ENCODE data around the gene DESI1.

- TF ChIP-seq, protein P1, sequence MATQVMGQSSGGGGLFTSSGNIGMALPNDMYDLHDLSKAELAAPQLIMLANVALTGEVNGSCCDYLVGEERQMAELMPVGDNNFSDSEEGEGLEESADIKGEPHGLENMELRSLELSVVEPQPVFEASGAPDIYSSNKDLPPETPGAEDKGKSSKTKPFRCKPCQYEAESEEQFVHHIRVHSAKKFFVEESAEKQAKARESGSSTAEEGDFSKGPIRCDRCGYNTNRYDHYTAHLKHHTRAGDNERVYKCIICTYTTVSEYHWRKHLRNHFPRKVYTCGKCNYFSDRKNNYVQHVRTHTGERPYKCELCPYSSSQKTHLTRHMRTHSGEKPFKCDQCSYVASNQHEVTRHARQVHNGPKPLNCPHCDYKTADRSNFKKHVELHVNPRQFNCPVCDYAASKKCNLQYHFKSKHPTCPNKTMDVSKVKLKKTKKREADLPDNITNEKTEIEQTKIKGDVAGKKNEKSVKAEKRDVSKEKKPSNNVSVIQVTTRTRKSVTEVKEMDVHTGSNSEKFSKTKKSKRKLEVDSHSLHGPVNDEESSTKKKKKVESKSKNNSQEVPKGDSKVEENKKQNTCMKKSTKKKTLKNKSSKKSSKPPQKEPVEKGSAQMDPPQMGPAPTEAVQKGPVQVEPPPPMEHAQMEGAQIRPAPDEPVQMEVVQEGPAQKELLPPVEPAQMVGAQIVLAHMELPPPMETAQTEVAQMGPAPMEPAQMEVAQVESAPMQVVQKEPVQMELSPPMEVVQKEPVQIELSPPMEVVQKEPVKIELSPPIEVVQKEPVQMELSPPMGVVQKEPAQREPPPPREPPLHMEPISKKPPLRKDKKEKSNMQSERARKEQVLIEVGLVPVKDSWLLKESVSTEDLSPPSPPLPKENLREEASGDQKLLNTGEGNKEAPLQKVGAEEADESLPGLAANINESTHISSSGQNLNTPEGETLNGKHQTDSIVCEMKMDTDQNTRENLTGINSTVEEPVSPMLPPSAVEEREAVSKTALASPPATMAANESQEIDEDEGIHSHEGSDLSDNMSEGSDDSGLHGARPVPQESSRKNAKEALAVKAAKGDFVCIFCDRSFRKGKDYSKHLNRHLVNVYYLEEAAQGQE (tag by site-specific recombination; IDR thresholded peaks at IDR 0.05) = no peak
- TF ChIP-seq TRIM28 (IDR thresholded peaks at IDR 0.05; ENCODE audit: borderline replicate concordance, low read length) = no peak
- TF ChIP-seq ZNF629 (tag by site-specific recombination; IDR thresholded peaks at IDR 0.05) = no peak
- TF ChIP-seq, protein P2, sequence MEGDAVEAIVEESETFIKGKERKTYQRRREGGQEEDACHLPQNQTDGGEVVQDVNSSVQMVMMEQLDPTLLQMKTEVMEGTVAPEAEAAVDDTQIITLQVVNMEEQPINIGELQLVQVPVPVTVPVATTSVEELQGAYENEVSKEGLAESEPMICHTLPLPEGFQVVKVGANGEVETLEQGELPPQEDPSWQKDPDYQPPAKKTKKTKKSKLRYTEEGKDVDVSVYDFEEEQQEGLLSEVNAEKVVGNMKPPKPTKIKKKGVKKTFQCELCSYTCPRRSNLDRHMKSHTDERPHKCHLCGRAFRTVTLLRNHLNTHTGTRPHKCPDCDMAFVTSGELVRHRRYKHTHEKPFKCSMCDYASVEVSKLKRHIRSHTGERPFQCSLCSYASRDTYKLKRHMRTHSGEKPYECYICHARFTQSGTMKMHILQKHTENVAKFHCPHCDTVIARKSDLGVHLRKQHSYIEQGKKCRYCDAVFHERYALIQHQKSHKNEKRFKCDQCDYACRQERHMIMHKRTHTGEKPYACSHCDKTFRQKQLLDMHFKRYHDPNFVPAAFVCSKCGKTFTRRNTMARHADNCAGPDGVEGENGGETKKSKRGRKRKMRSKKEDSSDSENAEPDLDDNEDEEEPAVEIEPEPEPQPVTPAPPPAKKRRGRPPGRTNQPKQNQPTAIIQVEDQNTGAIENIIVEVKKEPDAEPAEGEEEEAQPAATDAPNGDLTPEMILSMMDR (tag by site-specific recombination; IDR thresholded peaks at IDR 0.05) = no peak
- TF ChIP-seq ZNF660 (tag by site-specific recombination; IDR thresholded peaks at IDR 0.05) = no peak
- TF ChIP-seq ZNF654 (tag by site-specific recombination; IDR thresholded peaks at IDR 0.05; ENCODE audit: low read depth) = no peak
- TF ChIP-seq ZFP37 (tag by site-specific recombination; IDR thresholded peaks at IDR 0.05) = no peak
- no peak for TF ChIP-seq ZNF174 (tag by site-specific recombination; IDR thresholded peaks at IDR 0.05)
- TF ChIP-seq ZNF585B (tag by site-specific recombination; IDR thresholded peaks at IDR 0.05) = no peak
- TF ChIP-seq ZNF626 (tag by site-specific recombination; IDR thresholded peaks at IDR 0.05) = no peak
These were observed 50.6 kb downstream of the DESI1 start for GRCh38 chr22:41570221-41570620.
